Fibroblast of lung (primary cell): ENCODE results near the gene TSSC4.

Source experiments
- CTCF ChIP-seq, 2 donors: IDR thresholded peaks in 1 of 2; conservative IDR thresholded peaks in 1 of 2; 1 replicate in 1 of 2; 2 replicates in 1 of 2; pipeline ENCODE4 v1.5.1; 2011 to 2012; ENCODE audit warnings: low read length in 2 of 2, control low read depth in 1 of 2, inconsistent platforms in 1 of 2, low read depth in 1 of 2, mild to moderate bottlenecking in 1 of 2
- EZH2 ChIP-seq: IDR thresholded peaks from 2 replicates; pipeline ENCODE4 v1.5.1; 2012; ENCODE audit warnings: low read length, control low read depth, mild to moderate bottlenecking; ENCODE audit errors: missing control alignments

DNA sequence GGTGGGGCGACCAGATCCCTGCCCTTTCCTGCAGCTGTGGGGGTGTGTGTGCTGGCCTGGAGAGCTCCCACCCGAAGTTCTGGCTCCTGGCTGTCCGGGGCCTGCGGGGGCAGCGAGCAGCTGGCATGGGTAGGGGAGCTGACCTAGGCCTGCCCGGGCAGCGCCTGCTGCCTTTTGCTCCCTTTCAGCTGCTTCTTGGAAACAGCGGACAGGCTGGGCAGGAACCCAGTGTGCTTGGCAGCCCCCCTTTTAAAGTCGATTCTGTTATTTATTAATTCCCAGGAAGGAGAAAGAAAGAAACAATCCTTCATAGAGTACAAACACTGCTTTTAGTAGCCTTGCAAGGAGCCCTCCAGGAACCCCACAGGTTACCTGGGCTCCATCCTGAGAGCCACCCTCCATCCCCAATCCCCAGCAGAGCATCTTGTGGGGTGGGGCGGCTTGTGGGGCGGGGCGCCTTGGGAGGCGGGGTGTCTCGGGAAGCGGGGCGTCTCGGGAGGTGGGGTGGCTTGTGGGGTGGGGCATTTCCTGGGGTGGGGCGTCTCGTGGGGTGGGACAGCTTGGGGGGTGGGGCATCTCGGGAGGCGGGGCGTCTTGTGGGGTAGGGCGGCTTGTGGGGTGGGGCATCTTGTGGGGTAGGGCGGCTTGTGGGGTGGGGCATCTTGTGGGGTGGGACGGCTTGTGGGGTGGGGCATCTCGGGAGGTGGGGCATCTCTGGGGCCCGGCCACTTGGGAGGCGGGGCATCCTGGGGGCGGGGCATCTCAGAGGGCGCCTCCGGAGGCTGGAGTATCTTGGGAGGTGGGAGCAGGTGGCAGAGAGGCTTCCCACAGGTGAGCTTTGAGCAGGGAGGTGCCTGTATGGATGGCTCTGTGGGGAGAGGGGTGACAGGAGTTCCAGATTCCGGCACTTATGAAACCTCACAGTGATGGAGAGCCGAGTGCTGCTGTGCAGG lies 16.4 kb upstream of the TSSC4 start:
- TF ChIP-seq CTCF (conservative IDR thresholded peaks at IDR 0.05 in 1 of 2, IDR thresholded peaks at IDR 0.05 in 1 of 2; ENCODE audit: low read depth in 1 of 2, low read length in 2 of 2), result no peak
- no peak for TF ChIP-seq EZH2
